Pancreas (tissue), 10 donors: ENCODE data around the gene BLTP3A. TPM values are rescaled to one million over a fixed set of nuclear protein-coding genes. Genes with fewer than 3 reads are reported as not detected.

Experiments
- ATAC-seq, 4 donors: fragments of 200-7000 bp; cut with Tn5 transposase; one replicate each; pipeline versions ENCODE4 v1.8.0 to v1.9.1; 2020; ENCODE audit warnings: mild to moderate bottlenecking in 4 of 4, moderate library complexity in 4 of 4
- DNase-seq, 6 donors: peaks; one replicate each; pipeline ENCODE4 v3.0.0-alpha.2; 2020
- FAIRE-seq: peaks from 2 replicates; lab custom pipeline; 2012; peaks lifted over from hg19 to GRCh38; lab: Jason Lieb, UNC
- H3K27ac ChIP-seq, 4 donors: fragments of 200-600 bp; sonication (generic); 1 replicate in 3 of 4; 2 replicates in 1 of 4; pipeline versions ENCODE4 v1.5.0 to v1.8.0; 2020
- H3K27me3 ChIP-seq, 4 donors: fragments of 200-600 bp; one replicate each; pipeline ENCODE4 v1.8.0; 2021
- H3K36me3 ChIP-seq, 3 donors: fragments of 200-600 bp; sonication (generic) in 1 of 3; one replicate each; pipeline versions ENCODE4 v1.5.0 to v1.8.0; 2020 to 2021
- H3K4me1 ChIP-seq, 3 donors: fragments of 200-600 bp; one replicate each; pipeline ENCODE4 v1.8.0; 2021
- H3K4me3 ChIP-seq, 4 donors: fragments of 200-600 bp; sonication (generic) in 2 of 4; one replicate each; pipeline versions ENCODE4 v1.5.0 to v1.8.0; 2020 to 2021
- H3K9me3 ChIP-seq, 4 donors: fragments of 200-600 bp; one replicate each; pipeline ENCODE4 v1.8.0; 2021
- CTCF ChIP-seq, 4 donors: fragments of 200-600 bp; sonication (generic) in 3 of 4; IDR thresholded peaks; one replicate each; pipeline versions ENCODE4 v1.5.0 to v1.8.0; 2021; ENCODE audit warnings: antibody characterized with exemption in 4 of 4
- WGBS, 2 donors: extraction: QIAGEN DNeasy Blood & Tissue Kit; methylation state at CpG; one replicate each; pipeline ENCODE4 v1.1.7; 2013; 5-methylcytosine and 5-hydroxymethylcytosine counted together
- intact Hi-C, 3 donors: fragments of 100-400 bp; cut with DNase I; formaldehyde crosslinking; loops; one replicate each; pipeline versions ENCODE4 v1.11.1 to v1.14.2; 2022
- polyA plus RNA-seq, 2 donors: library from polyadenylated mRNA; stranded (reverse); fragments of 200-250 nt; gene quantifications; one replicate each; pipeline ENCODE4 v1.2.3, GENCODE V29; 2013
- total RNA-seq, 6 donors: library from RNA; stranded (reverse); fragmentation: NEBNext Ultra II Directional in 4 of 6; extraction: Animal tissue kit (Norgen Biotek cat#: 25700) in 4 of 6; gene quantifications; one replicate each; pipeline versions ENCODE4 v1.2.1 to v1.2.4, GENCODE V29; 2021 to 2023
- donor health status: healthy with polysubstance abuse.
- donor health status: DM: no; HTN: no; CAD: no; lungs with moderate emphysema.
- donor health status: DM: no; HTN: no; CAD: no.
- donor health status: control.
- donor health status: control.
- donor health status: Bipolar disorder and iron deficiency.
- donor health status: DM: yes; HTN: yes; CAD: no.
- donor health status: DM: no; HTN: no; CAD: no.
- donor health status: DM: no; HTN: no; CAD: no.
- donor health status: DM: yes; HTN: yes; CAD: no.

BLTP3A gene
- total and polyA plus RNA-seq, 8 donors = 2.5 to 14.4 (median 8.6) TPM

- no peak overlapping the region for H3K4me3 ChIP-seq
- H3K27ac ChIP-seq = no peak overlapping the region
- ATAC-seq (peak in 2 of 4 donors; percentile 32 to 46), DNase-seq (no peak), FAIRE-seq (no peak)
- intact Hi-C loops = no loop called here
- TF ChIP-seq CTCF (IDR thresholded peaks at IDR 0.05) = no peak
- peaks cover 0 to 19% (median 10%) of the 10 kb centered on the region in 3 donors for H3K36me3 ChIP-seq
- no peaks in the 10 kb centered on the region for H3K9me3 ChIP-seq
- no peaks in the 10 kb centered on the region for H3K27me3 ChIP-seq
- 78 to 81% methylated on average over 3 of the region's 3 CpGs for WGBS, 2 donors
- peaks cover 0 to 5% (median 4%) of the 10 kb centered on the region in 3 donors for H3K4me1 ChIP-seq
These were observed 27.9 kb downstream of the BLTP3A start for GRCh38 chr6:34819571-34820480.

DNA sequence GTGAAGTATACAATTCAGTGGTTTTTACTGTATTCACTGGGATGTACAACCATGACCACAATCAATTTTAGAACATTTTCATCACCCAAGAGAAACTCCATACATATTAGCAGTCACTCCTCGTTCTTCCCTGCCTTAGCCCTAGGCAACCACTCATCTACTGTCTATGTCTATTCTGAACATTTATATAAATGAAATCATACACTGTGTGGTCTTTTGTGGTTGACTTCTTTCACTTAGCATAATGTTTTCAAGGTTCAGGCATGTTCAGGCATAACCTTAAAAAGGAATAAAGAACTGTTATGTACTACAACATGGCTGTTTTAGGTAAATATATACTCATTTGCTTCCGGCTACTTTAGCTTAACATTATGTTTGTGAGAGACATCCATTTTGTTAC, 37.3 kb downstream of the BLTP3A start:
- TF ChIP-seq CTCF (IDR thresholded peaks at IDR 0.05) = no peak
- no peaks in the 10 kb centered on the region for H3K4me1 ChIP-seq
- 93 to 96% methylated on average over 2 of the region's 2 CpGs for WGBS, 2 donors
- H3K9me3 ChIP-seq = no peaks in the 10 kb centered on the region
- intact Hi-C loops = no loop called here
- no peak for ATAC-seq
- no peak for FAIRE-seq
- H3K4me3 ChIP-seq = no peak overlapping the region
- H3K36me3 ChIP-seq = peaks cover 0 to 23% (median under 1%) of the 10 kb centered on the region in 3 donors
- H3K27me3 ChIP-seq = no peaks in the 10 kb centered on the region
- DNase-seq = no peak
- H3K27ac ChIP-seq = no peak overlapping the region

GRCh38 chr6:34832942-34833341, 41.1 kb downstream of the BLTP3A start:
- H3K36me3 ChIP-seq = peaks cover 4 to 43% (median 13%) of the 10 kb centered on the region in 3 donors
- intact Hi-C loops = no loop called here

GRCh38 chr6:34834789-34835518, 43.1 kb downstream of the BLTP3A start:
- Histone ChIP-seq H3K36me3 (peaks cover 6 to 39% (median 13%) of the 10 kb centered on the region in 3 donors), H3K27ac (no peak overlapping the region), H3K9me3 (no peaks in the 10 kb centered on the region), H3K4me1 (no peaks in the 10 kb centered on the region), H3K4me3 (no peak overlapping the region), H3K27me3 (no peaks in the 10 kb centered on the region)
- FAIRE-seq (no peak), ATAC-seq (no peak), DNase-seq (no peak)
- no peak for TF ChIP-seq CTCF (IDR thresholded peaks at IDR 0.05)
- WGBS, 2 donors = 92 to 93% methylated on average over 4 of the region's 4 CpGs
- intact Hi-C loops = no loop called here

More at GRCh38 chr6:34832942-34833341, 41.1 kb downstream of the BLTP3A start:
- ATAC-seq (no peak), FAIRE-seq (no peak), DNase-seq (no peak)
- 91 to 95% methylated on average over 1 of the region's 1 CpG for WGBS, 2 donors
- no peak overlapping the region for H3K4me3 ChIP-seq
- H3K4me1 ChIP-seq = no peaks in the 10 kb centered on the region
- H3K27ac ChIP-seq = no peak overlapping the region
- no peak for TF ChIP-seq CTCF (IDR thresholded peaks at IDR 0.05)
- no peaks in the 10 kb centered on the region for H3K9me3 ChIP-seq
- H3K27me3 ChIP-seq = no peaks in the 10 kb centered on the region
